BE2C (cell line): ENCODE measurements around the gene PDRG1.

ENCODE experiments used
- DNase-seq: peaks from one replicate; pipeline ENCODE4 v3.0.0-alpha.2; 2020
- H3K27me3 ChIP-seq: fragments of 250-450 bp; sonication (Bioruptor Pico); 2 replicates; pipeline ENCODE4 v1.5.1; 2020; ENCODE audit warnings: mild to moderate bottlenecking
- H3K36me3 ChIP-seq: fragments of 250-450 bp; sonication (Bioruptor Pico); 2 replicates; pipeline ENCODE4 v1.5.1; 2020; ENCODE audit warnings: mild to moderate bottlenecking
- H3K4me1 ChIP-seq: fragments of 250-450 bp; sonication (Bioruptor Pico); 2 replicates; pipeline ENCODE4 v1.5.1; 2020
- H3K4me3 ChIP-seq: 2 replicates; pipeline ENCODE4 v1.5.1; 2011; ENCODE audit warnings: low read depth, low read length
- H3K9me3 ChIP-seq: fragments of 250-450 bp; sonication (Bioruptor Pico); 2 replicates; pipeline ENCODE4 v1.5.1; 2020
- CTCF ChIP-seq: IDR thresholded peaks from 2 replicates; pipeline ENCODE4 v1.5.1; 2012; ENCODE audit warnings: mild to moderate bottlenecking, low read depth, low read length

Gene PDRG1

GRCh38 chr20:31915491-31916280 lies 36.2 kb downstream of the PDRG1 start:
- DNase-seq = no peak
- no peak overlapping the region for H3K4me3 ChIP-seq
- H3K4me1 ChIP-seq = no peaks in the 10 kb centered on the region
- no peaks in the 10 kb centered on the region for H3K9me3 ChIP-seq
- H3K36me3 ChIP-seq = no peaks in the 10 kb centered on the region
- no peak for TF ChIP-seq CTCF
- H3K27me3 ChIP-seq = no peaks in the 10 kb centered on the region

GRCh38 chr20:31914170-31914569 lies 37.7 kb downstream of the PDRG1 start:
- no peak overlapping the region for H3K4me3 ChIP-seq
- no peaks in the 10 kb centered on the region for H3K27me3 ChIP-seq
- H3K4me1 ChIP-seq = no peaks in the 10 kb centered on the region
- no peak for DNase-seq
- H3K9me3 ChIP-seq = no peaks in the 10 kb centered on the region
- no peak for TF ChIP-seq CTCF
- no peaks in the 10 kb centered on the region for H3K36me3 ChIP-seq

- TF ChIP-seq CTCF = no peak
- no peaks in the 10 kb centered on the region for H3K27me3 ChIP-seq
- H3K36me3 ChIP-seq = no peaks in the 10 kb centered on the region
- DNase-seq = no peak
- no peaks in the 10 kb centered on the region for H3K4me1 ChIP-seq
- H3K9me3 ChIP-seq = no peaks in the 10 kb centered on the region
- H3K4me3 ChIP-seq = no peak overlapping the region
Observed at GRCh38 chr20:31913431-31914157, 38.3 kb downstream of the PDRG1 start.

GRCh38 chr20:31910071-31910803 lies 41.6 kb downstream of the PDRG1 start:
- H3K36me3 ChIP-seq = no peaks in the 10 kb centered on the region

GRCh38 chr20:31909253-31910070 lies 42.4 kb downstream of the PDRG1 start:
- no peak for DNase-seq

More at GRCh38 chr20:31910071-31910803, 41.6 kb downstream of the PDRG1 start:
- DNase-seq = no peak
- no peak overlapping the region for H3K4me3 ChIP-seq
- no peaks in the 10 kb centered on the region for H3K9me3 ChIP-seq
- H3K4me1 ChIP-seq = no peaks in the 10 kb centered on the region
- H3K27me3 ChIP-seq = no peaks in the 10 kb centered on the region
- TF ChIP-seq CTCF = no peak

More at GRCh38 chr20:31909253-31910070, 42.4 kb downstream of the PDRG1 start:
- TF ChIP-seq CTCF = no peak
- Histone ChIP-seq H3K4me1 (no peaks in the 10 kb centered on the region), H3K4me3 (no peak overlapping the region), H3K9me3 (no peaks in the 10 kb centered on the region), H3K27me3 (no peaks in the 10 kb centered on the region), H3K36me3 (no peaks in the 10 kb centered on the region)
